ENCODE data around the gene LTBP1. TPM values are rescaled to one million over a fixed set of nuclear protein-coding genes. Genes with fewer than 3 reads are reported as not detected.

LTBP1 gene
- total and polyA plus RNA-seq, 10 of the 15 experiments (the other 5 are each of a cell fraction or from before 2014, with no cell fraction given), result 0.01 to 0.28 (median 0.12) TPM; not detected in 2

DNA sequence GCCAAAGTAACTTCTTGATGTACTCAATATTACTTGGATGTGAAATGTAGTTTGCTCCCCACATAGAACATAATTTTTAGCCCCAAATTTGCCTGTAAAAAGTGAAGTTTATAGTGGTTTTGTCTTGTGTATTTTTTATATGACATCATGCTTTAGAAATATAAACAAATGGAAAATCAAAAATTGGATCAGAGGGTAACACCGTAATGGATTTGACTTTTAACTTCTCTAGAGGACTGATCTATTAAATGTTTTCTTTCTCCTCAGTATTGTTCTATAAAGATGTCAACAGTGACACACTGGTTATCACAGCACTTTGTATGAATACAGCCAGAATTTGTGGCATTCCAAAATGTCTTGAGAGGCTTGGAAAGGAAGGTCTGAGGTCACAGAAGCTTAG, 484.1 kb downstream of the LTBP1 start:
- Histone ChIP-seq H4K20me1 (ENCODE audit: control insufficient read depth, insufficient read depth) (no peaks in the 10 kb centered on the region), H3K36me3 (ENCODE audit: control insufficient read depth in 2 of 2, insufficient read depth in 2 of 2, low read length in 1 of 2) (no peaks in the 10 kb centered on the region), H3K4me2 (ENCODE audit: control insufficient read depth, insufficient read depth) (no peak overlapping the region), H3K4me1 (ENCODE audit: control insufficient read depth, insufficient read depth, low read length) (no peaks in the 10 kb centered on the region), H3K27me3 (replicated peaks in 1 of 2; ENCODE audit: control insufficient read depth in 2 of 2, insufficient read depth in 2 of 2, low read length in 1 of 2) (no peaks in the 10 kb centered on the region), H3K79me2 (ENCODE audit: control insufficient read depth, insufficient read depth, low read length) (no peaks in the 10 kb centered on the region), H3K27ac (ENCODE audit: control insufficient read depth, insufficient read depth) (no peak overlapping the region), H3K9me3 (replicated peaks; ENCODE audit: control insufficient read depth, insufficient read depth, low read length) (no peaks in the 10 kb centered on the region), H2AFZ (ENCODE audit: control insufficient read depth, low read depth, low read length) (no peak overlapping the region), H3K4me3 (no peak overlapping the region), H3K9ac (ENCODE audit: control insufficient read depth, insufficient read depth, low read length) (no peak overlapping the region)
- intact Hi-C loops (cut with micrococcal nuclease; ENCODE audit: unreplicated experiment), result no loop called here
- in situ Hi-C loops (cut with MboI), result no loop called here
- no TSS peak for BruUV-seq (replicated peaks)
- ChIA-PET SMC1A (ENCODE audit: uncharacterized antibody, unreplicated experiment) (interaction anchor here (1.1 to 1.2 kb wide), 2 partner anchors 10 to 56 kb away, joined by 3 read pairs; no protein-coding TSS in a partner anchor), CTCF (interaction anchor here (0.8 kb wide), 1 partner anchor 11 kb away, joined by 3 read pairs; no protein-coding TSS in a partner anchor), RAD21 (ENCODE audit: unreplicated experiment) (no interaction called here), POLR2A (no interaction called here)
- WGBS (ENCODE audit: insufficient coverage, insufficient replicate concordance, low lambda C conversion rate, missing lambda C conversion rate), result 96% methylated on average over 1 of the region's 1 CpG
- FAIRE-seq (no peak), ATAC-seq (no peak), DNase-seq (ENCODE audit: low read depth, low spot score) (no peak)
- TF ChIP-seq ZBED1 (IDR thresholded peaks at IDR 0.05; ENCODE audit: borderline replicate concordance) (no peak), MTA3 (IDR thresholded peaks at IDR 0.05; ENCODE audit: borderline replicate concordance, low read length) (no peak), FOS (IDR thresholded peaks at IDR 0.05; ENCODE audit: borderline replicate concordance, extremely low read depth, insufficient read length) (no peak), TCF12 (IDR thresholded peaks at IDR 0.05; ENCODE audit: low read depth, low read length) (no peak), KAT2A (conservative IDR thresholded peaks at IDR 0.05; ENCODE audit: control insufficient read depth, low read depth, low read length) (no peak), RAD51 (IDR thresholded peaks at IDR 0.05) (no peak), HCFC1 (IDR thresholded peaks at IDR 0.05; ENCODE audit: low read length) (no peak), POLR2AphosphoS5 (IDR thresholded peaks at IDR 0.05; ENCODE audit: low read length) (no peak), BCL11A (IDR thresholded peaks at IDR 0.05; ENCODE audit: low read depth, low read length) (no peak)
- TF ChIP-seq, protein P1, sequence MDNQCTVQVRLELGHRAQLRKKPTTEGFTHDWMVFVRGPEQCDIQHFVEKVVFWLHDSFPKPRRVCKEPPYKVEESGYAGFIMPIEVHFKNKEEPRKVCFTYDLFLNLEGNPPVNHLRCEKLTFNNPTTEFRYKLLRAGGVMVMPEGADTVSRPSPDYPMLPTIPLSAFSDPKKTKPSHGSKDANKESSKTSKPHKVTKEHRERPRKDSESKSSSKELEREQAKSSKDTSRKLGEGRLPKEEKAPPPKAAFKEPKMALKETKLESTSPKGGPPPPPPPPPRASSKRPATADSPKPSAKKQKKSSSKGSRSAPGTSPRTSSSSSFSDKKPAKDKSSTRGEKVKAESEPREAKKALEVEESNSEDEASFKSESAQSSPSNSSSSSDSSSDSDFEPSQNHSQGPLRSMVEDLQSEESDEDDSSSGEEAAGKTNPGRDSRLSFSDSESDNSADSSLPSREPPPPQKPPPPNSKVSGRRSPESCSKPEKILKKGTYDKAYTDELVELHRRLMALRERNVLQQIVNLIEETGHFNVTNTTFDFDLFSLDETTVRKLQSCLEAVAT (IDR thresholded peaks at IDR 0.05), result no peak
- TF ChIP-seq, protein P2, sequence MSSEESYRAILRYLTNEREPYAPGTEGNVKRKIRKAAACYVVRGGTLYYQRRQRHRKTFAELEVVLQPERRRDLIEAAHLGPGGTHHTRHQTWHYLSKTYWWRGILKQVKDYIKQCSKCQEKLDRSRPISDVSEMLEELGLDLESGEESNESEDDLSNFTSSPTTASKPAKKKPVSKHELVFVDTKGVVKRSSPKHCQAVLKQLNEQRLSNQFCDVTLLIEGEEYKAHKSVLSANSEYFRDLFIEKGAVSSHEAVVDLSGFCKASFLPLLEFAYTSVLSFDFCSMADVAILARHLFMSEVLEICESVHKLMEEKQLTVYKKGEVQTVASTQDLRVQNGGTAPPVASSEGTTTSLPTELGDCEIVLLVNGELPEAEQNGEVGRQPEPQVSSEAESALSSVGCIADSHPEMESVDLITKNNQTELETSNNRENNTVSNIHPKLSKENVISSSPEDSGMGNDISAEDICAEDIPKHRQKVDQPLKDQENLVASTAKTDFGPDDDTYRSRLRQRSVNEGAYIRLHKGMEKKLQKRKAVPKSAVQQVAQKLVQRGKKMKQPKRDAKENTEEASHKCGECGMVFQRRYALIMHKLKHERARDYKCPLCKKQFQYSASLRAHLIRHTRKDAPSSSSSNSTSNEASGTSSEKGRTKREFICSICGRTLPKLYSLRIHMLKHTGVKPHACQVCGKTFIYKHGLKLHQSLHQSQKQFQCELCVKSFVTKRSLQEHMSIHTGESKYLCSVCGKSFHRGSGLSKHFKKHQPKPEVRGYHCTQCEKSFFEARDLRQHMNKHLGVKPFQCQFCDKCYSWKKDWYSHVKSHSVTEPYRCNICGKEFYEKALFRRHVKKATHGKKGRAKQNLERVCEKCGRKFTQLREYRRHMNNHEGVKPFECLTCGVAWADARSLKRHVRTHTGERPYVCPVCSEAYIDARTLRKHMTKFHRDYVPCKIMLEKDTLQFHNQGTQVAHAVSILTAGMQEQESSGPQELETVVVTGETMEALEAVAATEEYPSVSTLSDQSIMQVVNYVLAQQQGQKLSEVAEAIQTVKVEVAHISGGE (CRISPR knock-in tag; IDR thresholded peaks at IDR 0.05), result no peak

All from GM12878 (cell line).